Frontal cortex (tissue), 4 donors: ENCODE data around the gene TUBG1. TPM values are rescaled to one million over a fixed set of nuclear protein-coding genes. Genes with fewer than 3 reads are reported as not detected.
"Not testable (repeated sequence)": the region's sequence is repeated elsewhere in the genome, so short reads cannot be mapped to it uniquely, and the experiment has no call there.

Source experiments
- DNase-seq, 2 donors: peaks; one replicate each; pipeline ENCODE4 v3.0.0; 2012; ENCODE audit warnings: low spot score in 2 of 2
- FAIRE-seq: peaks from 2 replicates; lab custom pipeline; 2012; peaks lifted over from hg19 to GRCh38; lab: Jason Lieb, UNC
- total RNA-seq: library from RNA; depleted of rRNA; stranded (reverse); fragments of >200 nt; gene quantifications from one replicate; pipeline ENCODE4 v1.2.3, GENCODE V29; 2014
- donor health status: control.
- donor health status: control.
- donor health status: control.

The TUBG1 gene
- total RNA-seq, 1 donor from 2014 or later = 11.4 TPM

- FAIRE-seq (no peak), DNase-seq (no peak)
Measured at GRCh38 chr17:42617956-42618431, 8.5 kb downstream of the TUBG1 start.

- DNase-seq (no peak), FAIRE-seq (no peak)
Measured at GRCh38 chr17:42618442-42619150, 9.1 kb downstream of the TUBG1 start.

- FAIRE-seq = not testable (repeated sequence)
Measured at GRCh38 chr17:42621987-42622386, 12.5 kb downstream of the TUBG1 start.

GRCh38 chr17:42623271-42623670 is 13.8 kb downstream of the TUBG1 start:
- DNase-seq = no peak
- no peak for FAIRE-seq

More at GRCh38 chr17:42621987-42622386, 12.5 kb downstream of the TUBG1 start:
- not testable (repeated sequence) for DNase-seq

GRCh38 chr17:42623732-42624596 is 14.5 kb downstream of the TUBG1 start:
- DNase-seq (no peak), FAIRE-seq (no peak)

- DNase-seq, FAIRE-seq: not testable (repeated sequence)
Measured at GRCh38 chr17:42627032-42627764, 17.7 kb downstream of the TUBG1 start.

- no peak for FAIRE-seq
Measured at GRCh38 chr17:42629411-42630009, 20.0 kb downstream of the TUBG1 start.

GRCh38 chr17:42632949-42633444 is 23.5 kb downstream of the TUBG1 start:
- FAIRE-seq (no peak), DNase-seq (no peak)

More at GRCh38 chr17:42629411-42630009, 20.0 kb downstream of the TUBG1 start:
- DNase-seq = no peak

- no peak for DNase-seq
- no peak for FAIRE-seq
Measured at GRCh38 chr17:42639525-42640113, 30.1 kb downstream of the TUBG1 start.

GRCh38 chr17:42640121-42640520 is 30.6 kb downstream of the TUBG1 start:
- no peak for DNase-seq
- FAIRE-seq = no peak

- no peak for FAIRE-seq
- no peak for DNase-seq
Measured at GRCh38 chr17:42642336-42642735, 32.9 kb downstream of the TUBG1 start.

- no peak for DNase-seq
- FAIRE-seq = no peak
Measured at GRCh38 chr17:42647778-42648177, 38.3 kb downstream of the TUBG1 start.

GRCh38 chr17:42651392-42651791 is 41.9 kb downstream of the TUBG1 start:
- DNase-seq (no peak), FAIRE-seq (no peak)

- FAIRE-seq = no peak
- DNase-seq = peak in 1 of 2 donors; percentile 62
Measured at GRCh38 chr17:42653179-42654124, 44.0 kb downstream of the TUBG1 start.

- FAIRE-seq (no peak), DNase-seq (no peak)
Measured at GRCh38 chr17:42655528-42655927, 46.0 kb downstream of the TUBG1 start.

GRCh38 chr17:42657824-42658588 is 48.5 kb downstream of the TUBG1 start:
- FAIRE-seq (no peak), DNase-seq (no peak)
